ENCODE measurements around the gene ZFYVE16.
"Not testable (repeated sequence)": the region's sequence is repeated elsewhere in the genome, so short reads cannot be mapped to it uniquely, and the experiment has no call there.

ZFYVE16 gene

GRCh38 chr5:80408484-80409366 lies 861 bp downstream of the ZFYVE16 start:
- DNase-seq, result no peak

- DNase-seq, result peak; percentile 36
Observed at GRCh38 chr5:80409367-80409966, 1.6 kb downstream of the ZFYVE16 start.

- no peak for DNase-seq
Observed at GRCh38 chr5:80411589-80412219, 3.8 kb downstream of the ZFYVE16 start.

GRCh38 chr5:80414113-80414512 lies 6.2 kb downstream of the ZFYVE16 start:
- DNase-seq, result no peak

- no peak for DNase-seq
Observed at GRCh38 chr5:80417973-80418372, 10.1 kb downstream of the ZFYVE16 start.

- not testable (repeated sequence) for DNase-seq
Observed at GRCh38 chr5:80424365-80424764, 16.5 kb downstream of the ZFYVE16 start.

GRCh38 chr5:80435476-80435875 lies 27.6 kb downstream of the ZFYVE16 start:
- no peak for DNase-seq

GRCh38 chr5:80437326-80437725 lies 29.5 kb downstream of the ZFYVE16 start:
- no peak for DNase-seq

- no peak for DNase-seq
Observed at GRCh38 chr5:80438739-80439138, 30.9 kb downstream of the ZFYVE16 start.

GRCh38 chr5:80439213-80439612 lies 31.3 kb downstream of the ZFYVE16 start:
- no peak for DNase-seq

GRCh38 chr5:80442742-80443141 lies 34.9 kb downstream of the ZFYVE16 start:
- DNase-seq, result no peak

- no peak for DNase-seq
Observed at GRCh38 chr5:80453366-80453765, 45.5 kb downstream of the ZFYVE16 start.

- DNase-seq, result no peak
Observed at GRCh38 chr5:80463269-80463668, 55.4 kb downstream of the ZFYVE16 start.

- no peak for DNase-seq
Observed at GRCh38 chr5:80466669-80467485, 59.0 kb downstream of the ZFYVE16 start.

- no peak for DNase-seq
Observed at GRCh38 chr5:80468131-80468530, 60.3 kb downstream of the ZFYVE16 start.

GRCh38 chr5:80470631-80471030 lies 62.8 kb downstream of the ZFYVE16 start:
- DNase-seq, result not testable (repeated sequence)

GRCh38 chr5:80474929-80475328 lies 67.1 kb downstream of the ZFYVE16 start:
- DNase-seq, result no peak

- DNase-seq, result no peak
Observed at GRCh38 chr5:80479713-80480112, 71.8 kb downstream of the ZFYVE16 start.

GRCh38 chr5:80480354-80480753 lies 72.5 kb downstream of the ZFYVE16 start:
- DNase-seq, result no peak

GRCh38 chr5:80481019-80481893 lies 73.4 kb downstream of the ZFYVE16 start:
- DNase-seq, result no peak

GRCh38 chr5:80482578-80482977 lies 74.7 kb downstream of the ZFYVE16 start:
- no peak for DNase-seq

Measured in right kidney (tissue), 1 donor.